ENCODE measurements around the gene MUC5AC. TPM values are rescaled to one million over a fixed set of nuclear protein-coding genes. Genes with fewer than 3 reads are reported as not detected.

MUC5AC gene
- total and polyA plus RNA-seq, 4 donors = 0.02 TPM; not detected in 3

Other genes with a start within 250 kb of the MUC5AC start
- gene CHID1, start 247.1 kb upstream of the MUC5AC start, total RNA-seq = 10 to 100 TPM; 36.1 to 63.0 TPM
- 100 to 1,000 TPM in 1 of 2 donors, 10 to 100 TPM in 1; 98.8 to 105 TPM for gene CHID1, start 247.1 kb upstream of the MUC5AC start, polyA plus RNA-seq (ENCODE audit: insufficient read length in 2 of 2)
- 10 to 100 TPM; 46.4 to 55.3 TPM for gene AP2A2, start 232.1 kb upstream of the MUC5AC start, total RNA-seq
- 100 to 1,000 TPM; 109 to 132 TPM for gene AP2A2, start 232.1 kb upstream of the MUC5AC start, polyA plus RNA-seq (ENCODE audit: insufficient read length in 2 of 2)
- not detected for gene MUC6, start 121.2 kb upstream of the MUC5AC start, total RNA-seq
- gene MUC6, start 121.2 kb upstream of the MUC5AC start, polyA plus RNA-seq (ENCODE audit: insufficient read length in 2 of 2) = 1 to 10 TPM; 1.3 to 2.2 TPM
- gene MUC2, start 83.1 kb upstream of the MUC5AC start, total RNA-seq = not detected
- not detected for gene MUC2, start 83.1 kb upstream of the MUC5AC start, polyA plus RNA-seq (ENCODE audit: insufficient read length in 2 of 2)
- gene MUC5B, start 65.1 kb downstream of the MUC5AC start, total RNA-seq = under 1 TPM in 1 of 2 donors, not detected in 1; 0.17 TPM
- under 1 TPM; 0.21 to 0.44 TPM for gene MUC5B, start 65.1 kb downstream of the MUC5AC start, polyA plus RNA-seq (ENCODE audit: insufficient read length in 2 of 2)
- gene TOLLIP, start 151.7 kb downstream of the MUC5AC start, total RNA-seq = 10 to 100 TPM; 29.0 to 31.6 TPM
- 10 to 100 TPM; 69.9 to 83.4 TPM for gene TOLLIP, start 151.7 kb downstream of the MUC5AC start, polyA plus RNA-seq (ENCODE audit: insufficient read length in 2 of 2)
- 10 to 100 TPM; 14.1 to 18.7 TPM for gene BRSK2, start 232.0 kb downstream of the MUC5AC start, total RNA-seq
- 100 to 1,000 TPM in 1 of 2 donors, 10 to 100 TPM in 1; 95.0 to 106 TPM for gene BRSK2, start 232.0 kb downstream of the MUC5AC start, polyA plus RNA-seq (ENCODE audit: insufficient read length in 2 of 2)